GM12878 (cell line): ENCODE measurements around the gene HOXD11. TPM values are rescaled to one million over a fixed set of nuclear protein-coding genes. Genes with fewer than 3 reads are reported as not detected.

Source experiments
- ATAC-seq: fragments of 200-7000 bp; cut with Tn5 transposase; 3 replicates; pipeline ENCODE4 v1.9.1; 2020; ENCODE audit warnings: mild to moderate bottlenecking, moderate library complexity
- BruUV-seq: library from RNA; stranded (reverse); fragments of 400-500 nt; replicated peaks from 2 replicates; lab custom pipeline; 2021; lab: Mats Ljungman, UMichigan
- CTCF ChIA-PET: fragments of 300-600 bp; sonication (Branson Sonifier 250); formaldehyde crosslinking; extraction: SDS; loops from one replicate; lab custom pipeline; 2021; ENCODE audit warnings: inconsistent platforms; lab: Yijun Ruan, JAX
- POLR2A ChIA-PET: fragments of 350-600 bp; formaldehyde crosslinking; extraction: SDS; loops from one replicate; lab custom pipeline; 2021; ENCODE audit warnings: inconsistent platforms; lab: Charles Lee
- RAD21 ChIA-PET: fragments of 300-600 bp; sonication (Branson Sonifier 250); formaldehyde crosslinking; loops from one replicate; lab custom pipeline; 2023; ENCODE audit warnings: antibody characterized with exemption; ENCODE audit not compliant: unreplicated experiment; lab: Charles Lee
- SMC1A ChIA-PET: fragments of 300-600 bp; sonication (Branson Sonifier 250); formaldehyde crosslinking; loops from one replicate; lab custom pipeline; 2023; ENCODE audit not compliant: unreplicated experiment, uncharacterized antibody; lab: Charles Lee
- DNase-seq: peaks from one replicate; pipeline ENCODE4 v3.0.0-alpha.2; 2011; ENCODE audit warnings: low read depth, low spot score
- FAIRE-seq: peaks from 3 replicates; lab custom pipeline; 2011; peaks lifted over from hg19 to GRCh38; lab: Jason Lieb, UNC
- H2AFZ ChIP-seq: 2 replicates; pipeline ENCODE4 v1.6.0; 2011; ENCODE audit warnings: low read depth, low read length, control low read depth; ENCODE audit not compliant: control insufficient read depth
- H3K27ac ChIP-seq: 2 replicates; pipeline ENCODE4 v1.5.1; 2011; ENCODE audit warnings: control low read depth; ENCODE audit not compliant: control insufficient read depth, insufficient read depth
- H3K27me3 ChIP-seq, 2 experiments: replicated peaks in 1 of 2; 2 replicates each; pipeline versions ENCODE4 v1.6.0 to v1.6.1; 2011; ENCODE audit warnings: low read length in 1 of 2; ENCODE audit not compliant: control insufficient read depth in 2 of 2, insufficient read depth in 2 of 2
- H3K36me3 ChIP-seq, 2 experiments: 2 replicates each; pipeline ENCODE4 v1.5.1; 2011; ENCODE audit warnings: low read length in 1 of 2; ENCODE audit not compliant: control insufficient read depth in 2 of 2, insufficient read depth in 2 of 2
- H3K4me1 ChIP-seq: 2 replicates; pipeline ENCODE4 v1.6.1; 2011; ENCODE audit warnings: mild to moderate bottlenecking, low read length, moderate library complexity, mixed read lengths; ENCODE audit not compliant: control insufficient read depth, insufficient read depth
- H3K4me2 ChIP-seq: 2 replicates; pipeline ENCODE4 v1.6.0; 2011; ENCODE audit warnings: control low read depth; ENCODE audit not compliant: control insufficient read depth, insufficient read depth
- H3K4me3 ChIP-seq: fragments of 200-600 bp; sonication (generic); 2 replicates; pipeline ENCODE4 v1.5.1; 2016
- H3K79me2 ChIP-seq: 2 replicates; pipeline ENCODE4 v1.6.0; 2011; ENCODE audit warnings: low read length; ENCODE audit not compliant: control insufficient read depth, insufficient read depth
- H3K9ac ChIP-seq: 2 replicates; pipeline ENCODE4 v1.8.0; 2011; ENCODE audit warnings: low read length, control low read depth, mixed read lengths; ENCODE audit not compliant: control insufficient read depth, insufficient read depth
- H3K9me3 ChIP-seq: replicated peaks from 3 replicates; pipeline ENCODE4 v1.5.1; 2011; ENCODE audit warnings: mild to moderate bottlenecking, low read length; ENCODE audit not compliant: control insufficient read depth, insufficient read depth
- H4K20me1 ChIP-seq: 2 replicates; pipeline ENCODE4 v1.6.0; 2011; ENCODE audit not compliant: control insufficient read depth, insufficient read depth
- ATF3 ChIP-seq: IDR thresholded peaks from 2 replicates; pipeline ENCODE4 v1.6.1; 2011; ENCODE audit warnings: low read depth, mild to moderate bottlenecking, low read length, moderate library complexity, borderline replicate concordance; ENCODE audit errors: extremely low read depth
- ATF7 ChIP-seq: fragments of 450-650 bp; IDR thresholded peaks from 2 replicates; pipeline ENCODE4 v1.6.1; 2016; ENCODE audit warnings: low read depth, mild to moderate bottlenecking
- CBFB ChIP-seq: IDR thresholded peaks from 2 replicates; pipeline ENCODE4 v1.6.1; 2016; ENCODE audit warnings: antibody characterized with exemption, low read depth
- MEF2B ChIP-seq: fragments of 450-650 bp; IDR thresholded peaks from 2 replicates; pipeline ENCODE4 v1.6.1; 2018; ENCODE audit warnings: mild to moderate bottlenecking, moderate library complexity; ENCODE audit not compliant: partially characterized antibody, poor library complexity, severe bottlenecking
- MTA2 ChIP-seq: fragments of 450-650 bp; IDR thresholded peaks from 2 replicates; pipeline ENCODE4 v1.6.1; 2016; ENCODE audit warnings: low read depth, mild to moderate bottlenecking, moderate library complexity
- NBN ChIP-seq: fragments of 450-650 bp; IDR thresholded peaks from 2 replicates; pipeline ENCODE4 v1.6.1; 2016
- NFXL1 ChIP-seq: fragments of 450-650 bp; IDR thresholded peaks from 2 replicates; pipeline ENCODE4 v1.6.1; 2017; ENCODE audit warnings: antibody characterized with exemption, mild to moderate bottlenecking, borderline replicate concordance
- POLR2A ChIP-seq: IDR thresholded peaks from 2 replicates; pipeline ENCODE4 v1.6.1; 2011; ENCODE audit warnings: low read depth, mild to moderate bottlenecking, low read length
- RB1 ChIP-seq: fragments of 450-650 bp; formaldehyde crosslinking; IDR thresholded peaks from 2 replicates; pipeline ENCODE4 v1.6.1; 2017; ENCODE audit warnings: mild to moderate bottlenecking, borderline replicate concordance
- SMARCA5 ChIP-seq: fragments of 450-650 bp; IDR thresholded peaks from 2 replicates; pipeline ENCODE4 v1.6.1; 2017; ENCODE audit warnings: mild to moderate bottlenecking
- SREBF1 ChIP-seq: IDR thresholded peaks from 2 replicates; pipeline ENCODE4 v1.6.1; 2012; ENCODE audit warnings: mild to moderate bottlenecking, low read length
- STAT1 ChIP-seq: fragments of 450-650 bp; conservative IDR thresholded peaks from 2 replicates; pipeline ENCODE4 v1.6.1; 2014; ENCODE audit warnings: antibody characterized with exemption, mild to moderate bottlenecking
- SUZ12 ChIP-seq: fragments of 200-600 bp; sonication (generic); IDR thresholded peaks from one replicate; pipeline ENCODE4 v1.6.1; 2018; ENCODE audit warnings: antibody characterized with exemption, mild to moderate bottlenecking; ENCODE audit not compliant: unreplicated experiment
- ZNF622 ChIP-seq: fragments of 450-650 bp; IDR thresholded peaks from 2 replicates; pipeline ENCODE4 v1.6.1; 2017; ENCODE audit warnings: mild to moderate bottlenecking, inconsistent platforms
- ZZZ3 ChIP-seq: IDR thresholded peaks from 2 replicates; pipeline ENCODE4 v1.6.1; 2011; ENCODE audit warnings: low read depth; ENCODE audit not compliant: control insufficient read depth, insufficient read length
- WGBS: methylation state at CpG from one replicate; pipeline ENCODE4 v1.1.6; 2016; ENCODE audit warnings: low lambda C conversion rate; ENCODE audit not compliant: insufficient replicate concordance, insufficient coverage; ENCODE audit errors: missing lambda C conversion rate; 5-methylcytosine and 5-hydroxymethylcytosine counted together
- in situ Hi-C: fragments of 300-500 bp; cut with MboI; formaldehyde crosslinking; loops from 9 replicates; pipeline ENCODE4 v1.14.3; 2018; ENCODE audit warnings: mixed read lengths
- intact Hi-C: fragments of 100-400 bp; cut with micrococcal nuclease; formaldehyde crosslinking; loops from one replicate; pipeline ENCODE4 v1.14.2; 2022; ENCODE audit not compliant: unreplicated experiment
- polyA plus RNA-seq, 11 experiments: library from polyadenylated mRNA; depleted of rRNA in 4 of 11; unstranded in 6 of 11; stranded (reverse) in 5 of 11; fragments of >200 nt; fragmentation: Nextera tagmentation in 4 of 11; fragmentation: Illumina TruSeq in 1 of 11; extraction: Ambion mirVana in 4 of 11; extraction: Trizol in 1 of 11; gene quantifications; 1 replicate in 1 of 11; 2 replicates in 10 of 11; pipeline versions ENCODE4 v1.2.1 to v1.2.3, GENCODE V29; 2011 to 2016; ENCODE audit warnings: inconsistent platforms in 2 of 11, missing spikeins in 2 of 11, low read depth in 1 of 11
- total RNA-seq, 4 experiments: library from RNA; depleted of rRNA in 3 of 4; stranded (reverse); fragments of >200 nt in 3 of 4; fragmentation: Illumina TruSeq in 1 of 4; extraction: Trizol in 1 of 4; gene quantifications; 2 replicates each; pipeline versions ENCODE4 v1.2.1 to v1.2.3, GENCODE V29; 2013 to 2021
- TF ChIP-seq, protein P1 (sequence below): IDR thresholded peaks from 2 replicates; pipeline ENCODE4 v1.6.1; 2011; ENCODE audit warnings: mild to moderate bottlenecking, low read depth, low read length, moderate library complexity; ENCODE audit not compliant: insufficient replicate concordance

Gene HOXD11
- total and polyA plus RNA-seq, 10 of the 15 experiments (the other 5 are each of a cell fraction or from before 2014, with no cell fraction given) = not detected

DNA sequence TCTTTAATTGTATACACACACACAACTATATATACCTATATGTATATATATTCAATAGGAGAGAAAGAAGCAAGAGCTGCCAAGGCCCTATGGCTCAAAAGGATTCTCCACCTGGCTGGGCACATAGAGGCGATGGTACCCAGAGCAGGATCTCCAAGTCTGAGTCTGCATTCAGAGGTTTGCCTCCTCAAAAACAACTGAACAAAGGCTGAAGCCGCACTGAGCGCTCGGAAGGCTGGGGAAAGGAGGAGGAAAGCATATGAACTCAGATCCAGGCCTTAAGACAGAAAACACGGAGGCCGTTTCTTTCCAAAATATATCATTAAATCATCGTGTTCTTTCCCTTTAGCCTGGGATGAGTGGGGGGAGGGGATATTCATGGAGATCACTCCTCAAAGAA, 3.9 kb upstream of the HOXD11 start:
- H3K27ac ChIP-seq = no peak overlapping the region
- in situ Hi-C loops = no loop called here
- H3K36me3 ChIP-seq = no peaks in the 10 kb centered on the region
- no peaks in the 10 kb centered on the region for H4K20me1 ChIP-seq
- CTCF ChIA-PET = interaction anchor here (1.0 to 2.6 kb wide), 4 partner anchors 8 to 352 kb away, joined by 3 to 11 read pairs (median 4); no protein-coding TSS in a partner anchor
- RAD21 ChIA-PET = no interaction called here
- peaks cover 16 to 42% of the 10 kb centered on the region in 2 experiments for H3K27me3 ChIP-seq
- H3K4me1 ChIP-seq = no peaks in the 10 kb centered on the region
- H3K4me3 ChIP-seq = no peak overlapping the region
- no peak for ATAC-seq
- no TSS peak for BruUV-seq
- SMC1A ChIA-PET = interaction anchor here (0.6 to 0.9 kb wide), 2 partner anchors 89 to 413 kb away, joined by 3 to 4 read pairs; no protein-coding TSS in a partner anchor
- peaks cover 3% of the 10 kb centered on the region; the same call in 1 of the 3 replicates for H3K9me3 ChIP-seq
- POLR2A ChIA-PET = no interaction called here
- WGBS = 18% methylated on average over 7 of the region's 7 CpGs
- H3K79me2 ChIP-seq = no peaks in the 10 kb centered on the region
- no peak for FAIRE-seq
- H3K4me2 ChIP-seq = no peak overlapping the region
- TF ChIP-seq STAT1 = no peak
- no peak for TF ChIP-seq SREBF1
- no peak for TF ChIP-seq NFXL1
- no peak for TF ChIP-seq MEF2B
- TF ChIP-seq CBFB = no peak
- no peak for TF ChIP-seq ZZZ3
- no peak for TF ChIP-seq ATF7
- no peak for TF ChIP-seq MTA2
- TF ChIP-seq ZNF622 = no peak
- TF ChIP-seq NBN = no peak
- TF ChIP-seq, protein P1, sequence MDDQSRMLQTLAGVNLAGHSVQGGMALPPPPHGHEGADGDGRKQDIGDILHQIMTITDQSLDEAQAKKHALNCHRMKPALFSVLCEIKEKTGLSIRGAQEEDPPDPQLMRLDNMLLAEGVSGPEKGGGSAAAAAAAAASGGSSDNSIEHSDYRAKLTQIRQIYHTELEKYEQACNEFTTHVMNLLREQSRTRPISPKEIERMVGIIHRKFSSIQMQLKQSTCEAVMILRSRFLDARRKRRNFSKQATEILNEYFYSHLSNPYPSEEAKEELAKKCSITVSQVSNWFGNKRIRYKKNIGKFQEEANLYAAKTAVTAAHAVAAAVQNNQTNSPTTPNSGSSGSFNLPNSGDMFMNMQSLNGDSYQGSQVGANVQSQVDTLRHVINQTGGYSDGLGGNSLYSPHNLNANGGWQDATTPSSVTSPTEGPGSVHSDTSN = no peak
- TF ChIP-seq SUZ12 = no peak
- no peak for TF ChIP-seq SMARCA5
- no peak for TF ChIP-seq POLR2A
- no peak for TF ChIP-seq RB1
- no peak for TF ChIP-seq ATF3
- no peak for DNase-seq
- no peak overlapping the region for H3K9ac ChIP-seq
- intact Hi-C loops = no loop called here
- H2AFZ ChIP-seq = no peak overlapping the region
